GM18870 (cell line): ENCODE measurements around the gene OTUD3.

ENCODE experiments used
- ATAC-seq: cut with Tn5 transposase; IDR thresholded peaks from one replicate; pipeline ENCODE4 v1.9.1; 2021; ENCODE audit warnings: moderate library complexity; ENCODE audit not compliant: unreplicated experiment

Gene OTUD3

GRCh38 chr1:19945914-19946313 lies 63.7 kb downstream of the OTUD3 start:
- ATAC-seq, result no peak

GRCh38 chr1:19946331-19946751 lies 64.1 kb downstream of the OTUD3 start:
- no peak for ATAC-seq

GRCh38 chr1:19946971-19947370 lies 64.8 kb downstream of the OTUD3 start:
- ATAC-seq, result no peak

GRCh38 chr1:19949016-19949415 lies 66.8 kb downstream of the OTUD3 start:
- ATAC-seq, result no peak

GRCh38 chr1:19954059-19954458 lies 71.9 kb downstream of the OTUD3 start:
- no peak for ATAC-seq

GRCh38 chr1:19955534-19956170 lies 73.5 kb downstream of the OTUD3 start:
- ATAC-seq, result no peak

- no peak for ATAC-seq
Measured at GRCh38 chr1:19957779-19958178, 75.6 kb downstream of the OTUD3 start.

GRCh38 chr1:19960591-19960990 lies 78.4 kb downstream of the OTUD3 start:
- ATAC-seq, result no peak
